Heart right ventricle (tissue), 16 donors: ENCODE results near the gene CHMP2A. TPM values are rescaled to one million over a fixed set of nuclear protein-coding genes. Genes with fewer than 3 reads are reported as not detected.

Source experiments
- ATAC-seq, 8 donors: fragments of 200-7000 bp; cut with Tn5 transposase; one replicate each; pipeline ENCODE4 v1.9.1; 2020; ENCODE audit warnings: mild to moderate bottlenecking in 8 of 8, moderate library complexity in 8 of 8, moderate number of reproducible peaks in 1 of 8
- DNase-seq, 2 donors: peaks; one replicate each; pipeline ENCODE4 v3.0.0-alpha.2; 2020
- H3K27ac ChIP-seq, 10 donors: fragments of 200-600 bp; sonication (generic) in 2 of 10; one replicate each; pipeline versions ENCODE4 v1.5.0 to v1.8.0; 2020 to 2022; ENCODE audit warnings: mild to moderate bottlenecking in 3 of 10
- H3K27me3 ChIP-seq, 7 donors: fragments of 200-600 bp; one replicate each; pipeline ENCODE4 v1.8.0; 2021 to 2022; ENCODE audit warnings: mild to moderate bottlenecking in 2 of 7
- H3K36me3 ChIP-seq, 9 donors: fragments of 200-600 bp; sonication (generic) in 1 of 9; one replicate each; pipeline versions ENCODE4 v1.5.0 to v1.8.0; 2020 to 2022; ENCODE audit warnings: mild to moderate bottlenecking in 2 of 9
- H3K4me1 ChIP-seq, 9 donors: fragments of 200-600 bp; sonication (generic) in 1 of 9; one replicate each; pipeline versions ENCODE4 v1.5.0 to v1.8.0; 2020 to 2022; ENCODE audit warnings: mild to moderate bottlenecking in 4 of 9
- H3K4me3 ChIP-seq, 10 donors: fragments of 200-600 bp; sonication (generic) in 2 of 10; one replicate each; pipeline versions ENCODE4 v1.5.0 to v1.8.0; 2020 to 2022; ENCODE audit warnings: mild to moderate bottlenecking in 7 of 10, moderate library complexity in 2 of 10
- H3K9me3 ChIP-seq, 11 donors: fragments of 200-600 bp in 10 of 11; sonication (generic) in 2 of 11; one replicate each; pipeline versions ENCODE4 v1.5.0 to v1.8.0; 2013 to 2022; ENCODE audit warnings: mild to moderate bottlenecking in 2 of 11, control low read depth in 1 of 11, moderate library complexity in 1 of 11
- CTCF ChIP-seq, 9 donors: fragments of 200-600 bp; sonication (generic) in 2 of 9; IDR thresholded peaks; one replicate each; pipeline versions ENCODE4 v1.5.0 to v1.8.0; 2021 to 2022; ENCODE audit warnings: antibody characterized with exemption in 9 of 9, mild to moderate bottlenecking in 5 of 9, moderate library complexity in 1 of 9
- WGBS, 2 donors: extraction: QIAGEN DNeasy Blood & Tissue Kit; methylation state at CpG; one replicate each; pipeline ENCODE4 v1.1.7; 2013; ENCODE audit warnings: inconsistent platforms in 1 of 2; 5-methylcytosine and 5-hydroxymethylcytosine counted together
- intact Hi-C, 10 donors: fragments of 100-400 bp; cut with DNase I; formaldehyde crosslinking; loops; one replicate each; pipeline versions ENCODE4 v1.11.1 to v1.14.2; 2022
- polyA plus RNA-seq, 2 donors: library from polyadenylated mRNA; stranded (reverse); fragments of 200-250 nt; gene quantifications; one replicate each; pipeline ENCODE4 v1.2.3, GENCODE V29; 2013
- total RNA-seq, 10 donors: library from RNA; stranded (reverse); fragmentation: NEBNext Ultra II Directional in 3 of 10; extraction: Animal tissue kit (Norgen Biotek cat#: 25700) in 3 of 10; gene quantifications; one replicate each; pipeline versions ENCODE4 v1.2.1 to v1.2.4, GENCODE V29; 2021 to 2023
- donor health status: Arrhythmogenic right ventricular cardiomyopathy.
- donor health status: ischemic (EF 13 %, LVEDD 7.1; RV severe dilation, severe dysfunction).
- donor health status: healthy with polysubstance abuse.
- donor health status: DM: no; HTN: yes; CAD: no.
- donor health status: DM: no; HTN: no; CAD: no.
- donor health status: ischemic (EF 25% LVEDD 6.9; RV normal size, moderate dysfunction).
- donor health status: ischemic (EF 25% LVEDD 5.7; RV mildly dilated, moderate dysfunction).
- donor health status: healthy.
- donor health status: DM: yes; HTN: yes; CAD: no.
- donor health status: Ischemic cardiomyopathy.
- donor health status: ischemic (EF 35%, LVEDD 5.7; RV mildly dilated, moderate dysfunction).
- donor health status: nonischemic (EF 11% LVEDD 7.7; RV severe dilation, severe dysfunction).
- donor health status: DM: yes; HTN: yes; CAD: no.
- donor health status: PGD.
- donor health status: ischemic (EF 29% LVEDD 5.4; RV normal size, mild dysfunction).
- donor health status: nonischemic (EF 23%, LVEDD 6.1; RV moderate dilation, normal function).

CHMP2A gene
- total and polyA plus RNA-seq, 12 donors, result 123 to 349 (median 133) TPM

GRCh38 chr19:58562122-58563033, 7.5 kb upstream of the CHMP2A start:
- 4 to 7% methylated on average over 96 to 107 of the region's 107 CpGs for WGBS, 2 donors

GRCh38 chr19:58561373-58562121, 6.6 kb upstream of the CHMP2A start:
- Histone ChIP-seq H3K4me1 (peaks cover 23 to 54% (median 44%) of the 10 kb centered on the region in 9 donors), H3K36me3 (peaks cover 0 to 11% (median under 1%) of the 10 kb centered on the region in 9 donors), H3K9me3 (no peaks in the 10 kb centered on the region), H3K27me3 (peaks cover 0 to 24% (median 0%) of the 10 kb centered on the region in 7 donors), H3K4me3 (peak overlapping the region in 9 of 10 donors; percentile 31 to 61 (median 52)), H3K27ac (peak overlapping the region in 3 of 10 donors; percentile 30 to 38 (median 31))
- DNase-seq, result no peak
- no peak for TF ChIP-seq CTCF (IDR thresholded peaks at IDR 0.05)
- no peak for ATAC-seq
- WGBS, 2 donors, result 56 to 58% methylated on average over 16 of the region's 16 CpGs
- intact Hi-C loops, result no loop called here

More at GRCh38 chr19:58562122-58563033, 7.5 kb upstream of the CHMP2A start:
- Histone ChIP-seq H3K27ac (peak overlapping the region in 8 of 10 donors; percentile 9 to 56 (median 30)), H3K36me3 (peaks cover 0 to 15% (median 4%) of the 10 kb centered on the region in 9 donors), H3K4me1 (peaks cover 16 to 46% (median 36%) of the 10 kb centered on the region in 9 donors), H3K27me3 (peaks cover 0 to 24% (median 0%) of the 10 kb centered on the region in 7 donors), H3K9me3 (no peaks in the 10 kb centered on the region), H3K4me3 (peak overlapping the region; percentile 22 to 61 (median 50))
- no peak for TF ChIP-seq CTCF (IDR thresholded peaks at IDR 0.05)
- DNase-seq (peak in 1 of 2 donors; percentile 50), ATAC-seq (peak in 2 of 8 donors; percentile 0 to 14)
- intact Hi-C loops, result no loop called here

- no peak for TF ChIP-seq CTCF (IDR thresholded peaks at IDR 0.05)
- Histone ChIP-seq H3K36me3 (peaks cover 0 to 12% (median 7%) of the 10 kb centered on the region in 9 donors), H3K27ac (no peak overlapping the region), H3K4me3 (no peak overlapping the region), H3K27me3 (peaks cover 0 to 24% (median 0%) of the 10 kb centered on the region in 7 donors), H3K4me1 (peaks cover 23 to 61% (median 50%) of the 10 kb centered on the region in 9 donors), H3K9me3 (no peaks in the 10 kb centered on the region)
- ATAC-seq, result no peak
- intact Hi-C loops, result no loop called here
- DNase-seq, result no peak
Measured at GRCh38 chr19:58560921-58561320, 6.0 kb upstream of the CHMP2A start.
